Activated naive CD4-positive, alpha-beta T cell treated with anti-CD3 and anti-CD28 coated beads, Interleukin-2, amount 10 ng/mL, durations not matched to agents 7 days and 5 days (primary cell): ENCODE measurements around the gene ATP6V1A.
A peak's percentile ranks its signal among the peaks of the same experiment; 100 is the strongest.
"Not testable (repeated sequence)": the region's sequence is repeated elsewhere in the genome, so short reads cannot be mapped to it uniquely, and the experiment has no call there.

Experiments used
- CTCF ChIA-PET: fragments of 350-600 bp; sonication (Branson Sonifier 250); formaldehyde crosslinking; loops from one replicate; lab custom pipeline; 2021; ENCODE audit warnings: antibody characterized with exemption; lab: Charles Lee
- DNase-seq: peaks from one replicate; pipeline ENCODE4 v3.0.0-alpha.2; 2020
- H3K27ac Mint-ChIP-seq: one replicate; pipeline ENCODE4 v1.8.0; 2021; ENCODE audit warnings: mild to moderate bottlenecking, moderate library complexity, mixed read lengths
- H3K27me3 Mint-ChIP-seq: one replicate; pipeline ENCODE4 v1.8.0; 2021; ENCODE audit warnings: mild to moderate bottlenecking, mixed read lengths
- H3K36me3 Mint-ChIP-seq: one replicate; pipeline ENCODE4 v1.8.0; 2021; ENCODE audit warnings: mixed read lengths
- H3K4me1 Mint-ChIP-seq: one replicate; pipeline ENCODE4 v1.8.0; 2021; ENCODE audit warnings: mixed read lengths
- H3K4me3 Mint-ChIP-seq: one replicate; pipeline ENCODE4 v1.8.0; 2021; ENCODE audit warnings: mild to moderate bottlenecking, moderate library complexity, mixed read lengths
- H3K9me3 Mint-ChIP-seq: one replicate; pipeline ENCODE4 v1.8.0; 2021; ENCODE audit warnings: mixed read lengths

Gene ATP6V1A

GRCh38 chr3:113849071-113849470 is 102.2 kb downstream of the ATP6V1A start:
- H3K9me3 Mint-ChIP-seq, CTCF ChIA-PET, H3K36me3 Mint-ChIP-seq, DNase-seq, H3K4me3 Mint-ChIP-seq, H3K27ac Mint-ChIP-seq, H3K4me1 Mint-ChIP-seq, H3K27me3 Mint-ChIP-seq: not testable (repeated sequence)

GRCh38 chr3:113849841-113850240 is 103.0 kb downstream of the ATP6V1A start:
- CTCF ChIA-PET, H3K4me1 Mint-ChIP-seq, H3K36me3 Mint-ChIP-seq, DNase-seq, H3K27me3 Mint-ChIP-seq, H3K9me3 Mint-ChIP-seq, H3K4me3 Mint-ChIP-seq, H3K27ac Mint-ChIP-seq: not testable (repeated sequence)

GRCh38 chr3:113850391-113850790 is 103.6 kb downstream of the ATP6V1A start:
- H3K36me3 Mint-ChIP-seq, DNase-seq, H3K9me3 Mint-ChIP-seq, CTCF ChIA-PET, H3K27me3 Mint-ChIP-seq, H3K4me3 Mint-ChIP-seq, H3K4me1 Mint-ChIP-seq: not testable (repeated sequence)
- H3K27ac Mint-ChIP-seq: peak overlapping the region; percentile 29

- Mint-ChIP-seq H3K4me3 (no peak overlapping the region), H3K27me3 (no peaks in the 10 kb centered on the region)
These were observed 105.7 kb downstream of the ATP6V1A start for GRCh38 chr3:113852506-113852905.

More at GRCh38 chr3:113852506-113852905, 105.7 kb downstream of the ATP6V1A start:
- CTCF ChIA-PET: no interaction called here
- Mint-ChIP-seq H3K27ac (no peak overlapping the region), H3K9me3 (no peaks in the 10 kb centered on the region), H3K36me3 (no peaks in the 10 kb centered on the region), H3K4me1 (no peaks in the 10 kb centered on the region)
- no peak for DNase-seq
